Colon (tissue), 2 donors: ENCODE data around the gene RDH13.
"Not testable (repeated sequence)": the region's sequence is repeated elsewhere in the genome, so short reads cannot be mapped to it uniquely, and the experiment has no call there.

Experiments used
- FAIRE-seq: peaks from 2 replicates; lab custom pipeline; 2012; peaks lifted over from hg19 to GRCh38; lab: Jason Lieb, UNC
- donor health status: control.
- donor health status: control.

RDH13 gene

GRCh38 chr19:55062735-55063491 is at the start of gene RDH13:
Gene RDH13, minus strand, starts transcription at chr19:55063148. Its CDS starts 116 bp downstream, at chr19:55063032.
- FAIRE-seq, result no peak

GRCh38 chr19:55112246-55112776 is 49.4 kb upstream of the RDH13 start:
- no peak for FAIRE-seq

GRCh38 chr19:55111238-55111831 is 48.4 kb upstream of the RDH13 start:
- no peak for FAIRE-seq

- no peak for FAIRE-seq
Observed at GRCh38 chr19:55109527-55110291, 46.8 kb upstream of the RDH13 start.

GRCh38 chr19:55107252-55107651 is 44.3 kb upstream of the RDH13 start:
- not testable (repeated sequence) for FAIRE-seq

DNA sequence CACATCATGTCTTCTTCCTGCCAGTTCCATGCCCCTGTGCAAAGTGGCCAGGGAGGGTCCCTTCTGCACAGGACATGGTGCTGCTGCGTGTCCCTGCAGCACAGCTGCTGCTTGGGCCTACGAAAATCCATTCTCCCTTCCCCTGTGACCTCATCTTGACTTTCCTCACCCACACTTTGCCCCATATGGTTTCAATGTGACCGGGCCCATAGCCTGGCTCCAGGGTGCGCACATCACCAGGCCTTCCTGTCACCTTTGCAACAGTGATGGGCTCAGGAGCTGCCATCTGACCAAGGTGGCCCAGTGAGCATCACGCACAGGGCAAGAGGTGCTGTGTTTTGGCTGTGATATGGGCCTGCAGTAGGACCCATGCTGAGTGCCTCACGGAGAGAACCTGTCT is 43.6 kb upstream of the RDH13 start:
- FAIRE-seq, result no peak

DNA sequence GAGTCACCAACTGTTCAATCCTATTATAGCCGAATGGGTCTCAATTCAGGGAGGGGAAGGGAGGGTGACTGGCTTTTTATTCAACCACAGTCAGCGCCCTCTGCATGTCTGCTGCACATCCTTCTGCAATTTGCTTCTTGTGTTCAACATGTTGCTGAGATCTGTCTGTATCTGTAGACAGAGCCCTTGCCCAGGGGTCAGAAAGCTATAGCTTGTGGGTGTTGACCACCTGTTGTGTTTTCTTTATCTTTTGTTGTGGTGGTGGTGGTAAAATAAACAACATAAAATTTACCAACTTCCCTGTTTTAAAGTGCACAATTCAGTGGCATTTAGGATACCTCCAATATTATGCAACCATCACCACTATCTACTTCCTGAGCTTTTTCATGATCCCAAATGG is 42.3 kb upstream of the RDH13 start:
- FAIRE-seq, result no peak

GRCh38 chr19:55103190-55103589 is 40.2 kb upstream of the RDH13 start:
- FAIRE-seq, result no peak

GRCh38 chr19:55101261-55101660 is 38.3 kb upstream of the RDH13 start:
- no peak for FAIRE-seq

GRCh38 chr19:55099557-55100506 is 36.9 kb upstream of the RDH13 start:
- FAIRE-seq, result no peak

DNA sequence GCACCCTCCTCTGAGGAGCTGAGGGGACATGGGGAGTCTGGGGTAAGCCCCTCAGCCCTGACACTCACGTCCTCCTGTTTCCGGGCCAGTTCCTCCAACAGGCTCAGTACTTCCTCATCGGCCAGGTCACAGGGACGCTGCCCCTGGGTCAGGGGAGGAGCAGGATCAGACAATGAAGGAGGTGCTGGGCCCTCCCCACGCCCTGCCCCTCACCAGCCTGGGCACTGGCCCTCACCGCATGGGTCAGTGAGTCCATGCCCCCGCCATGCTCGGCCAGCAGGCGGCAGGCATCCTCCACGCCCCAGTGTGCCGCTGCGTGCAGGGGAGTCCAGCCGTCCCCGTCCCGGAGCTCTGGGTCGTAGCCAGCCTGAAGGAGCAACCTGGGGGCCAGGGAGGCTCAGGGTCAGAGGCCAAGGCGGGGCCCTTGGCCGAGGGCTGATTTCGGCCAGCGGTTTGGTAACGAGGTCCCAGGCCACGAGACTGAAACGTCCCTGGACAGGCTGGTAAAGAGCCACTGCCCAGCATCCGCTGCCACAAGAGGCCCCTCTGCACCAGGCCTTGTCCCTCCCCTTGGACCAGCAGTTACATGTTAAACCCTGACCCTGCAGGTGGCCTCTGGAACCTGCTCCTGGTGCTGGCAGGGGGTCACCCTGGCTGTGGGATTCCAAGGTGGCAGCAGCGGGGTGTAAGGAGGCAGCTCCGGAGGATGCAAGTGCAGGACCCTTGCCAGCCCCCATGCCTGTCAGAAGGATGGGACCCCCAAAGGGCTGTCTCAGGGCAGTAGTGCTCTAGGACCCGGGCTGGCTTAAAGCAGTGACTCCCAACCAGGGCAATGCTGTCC is 36.0 kb upstream of the RDH13 start:
- no peak for FAIRE-seq

- no peak for FAIRE-seq
Observed at GRCh38 chr19:55097864-55098715, 35.1 kb upstream of the RDH13 start.

GRCh38 chr19:55096061-55096701 is 33.2 kb upstream of the RDH13 start:
- no peak for FAIRE-seq

GRCh38 chr19:55095260-55096060 is 32.5 kb upstream of the RDH13 start:
- FAIRE-seq, result no peak

GRCh38 chr19:55094456-55095259 is 31.7 kb upstream of the RDH13 start:
- no peak for FAIRE-seq

DNA sequence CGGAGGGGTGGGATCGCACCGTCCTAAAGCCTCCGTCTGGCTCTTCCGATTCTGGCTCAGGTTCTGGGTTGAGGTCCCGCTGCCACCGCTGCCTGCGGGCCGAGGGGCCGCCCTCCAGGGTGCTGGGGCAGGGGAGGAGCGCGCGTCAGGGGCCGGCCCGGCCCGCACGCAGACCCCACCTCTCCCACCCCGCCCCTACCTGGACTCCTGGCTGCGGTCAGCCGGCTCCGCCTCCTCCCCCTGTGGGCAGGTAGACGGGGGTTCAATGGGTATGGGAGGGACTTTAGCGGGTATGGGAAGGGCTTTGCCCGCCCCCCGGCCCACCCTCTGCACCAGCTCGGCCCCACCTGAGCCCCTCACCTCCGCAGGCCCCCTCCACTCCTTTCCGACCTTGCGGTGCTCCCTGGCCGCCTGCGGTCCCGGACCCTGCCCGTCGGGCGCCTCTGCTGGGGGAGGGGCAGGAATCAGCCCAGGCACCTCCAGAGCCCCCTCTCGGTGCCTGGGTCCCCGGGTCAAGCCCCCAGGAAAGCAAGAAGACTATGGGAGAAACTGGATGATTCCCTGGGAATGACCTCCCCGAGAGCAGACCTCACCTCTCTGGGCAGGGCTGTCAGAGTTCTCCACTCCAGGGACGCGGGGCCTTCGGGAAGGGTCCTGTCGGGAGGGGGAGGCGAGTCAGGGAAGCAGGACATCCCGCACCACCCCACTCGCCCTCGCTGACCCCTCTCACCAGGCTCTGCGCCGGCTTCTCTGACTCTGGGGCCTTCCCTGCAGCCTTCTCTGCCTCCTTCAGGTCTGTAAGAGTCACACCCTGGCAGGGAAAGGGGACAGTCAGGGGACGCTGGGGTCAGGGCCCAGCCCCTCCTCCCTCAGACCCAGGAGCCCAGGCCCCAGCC is 29.7 kb upstream of the RDH13 start:
- no peak for FAIRE-seq

- FAIRE-seq, result no peak
Observed at GRCh38 chr19:55091955-55092354, 29.0 kb upstream of the RDH13 start.
